OCI-LY3 (cell line): ENCODE results near the gene SCN9A.

Experiments used
- H2AFZ ChIP-seq: fragments of 200-600, 300-600 bp; shearing (Covaris generic); 2 replicates; pipeline ENCODE4 v1.6.0; 2014; ENCODE audit warnings: antibody characterized with exemption, low read depth, low read length
- H3K27ac ChIP-seq: fragments of 200-600, 300-600 bp; sonication (generic); 2 replicates; pipeline ENCODE4 v1.5.1; 2014; ENCODE audit warnings: mild to moderate bottlenecking, low read length, moderate library complexity, mixed read lengths
- H3K27me3 ChIP-seq: fragments of 200-600, 300-600 bp; sonication (generic); 2 replicates; pipeline ENCODE4 v1.6.1; 2014; ENCODE audit warnings: low read depth, low read length, mixed read lengths
- H3K36me3 ChIP-seq: fragments of 200-600, 300-600 bp; sonication (generic); replicated peaks from 2 replicates; pipeline ENCODE3; 2014; ENCODE audit warnings: low read depth, low read length, mixed read lengths
- H3K4me1 ChIP-seq: fragments of 300-600, 200-600 bp; sonication (generic); 2 replicates; pipeline ENCODE4 v1.6.1; 2014; ENCODE audit warnings: low read length, mixed read lengths
- H3K4me2 ChIP-seq: fragments of 200-600, 300-600 bp; sonication (generic); 2 replicates; pipeline ENCODE4 v1.6.1; 2014; ENCODE audit warnings: low read length, mixed read lengths
- H3K4me3 ChIP-seq: fragments of 300-600, 200-600 bp; sonication (generic); 2 replicates; pipeline ENCODE4 v1.5.1; 2014; ENCODE audit warnings: antibody characterized with exemption, mild to moderate bottlenecking, low read length, moderate library complexity
- H3K79me2 ChIP-seq: fragments of 300-600, 200-600 bp; shearing (Covaris generic); 2 replicates; pipeline ENCODE4 v1.6.1; 2014; ENCODE audit warnings: mild to moderate bottlenecking, low read length, mixed read lengths
- H3K9ac ChIP-seq: fragments of 300-600, 200-600 bp; shearing (Covaris generic); 2 replicates; pipeline ENCODE4 v1.6.0; 2014; ENCODE audit warnings: mild to moderate bottlenecking, low read length, moderate library complexity
- H3K9me3 ChIP-seq: fragments of 200-600, 300-600 bp; shearing (Covaris generic); 2 replicates; pipeline ENCODE4 v1.6.1; 2014; ENCODE audit warnings: low read length, mixed read lengths; ENCODE audit not compliant: insufficient read depth
- H4K20me1 ChIP-seq: fragments of 200-600, 300-600 bp; sonication (generic); 2 replicates; pipeline ENCODE4 v1.6.1; 2016; ENCODE audit warnings: low read length, mixed read lengths; ENCODE audit not compliant: insufficient read depth
- CTCF ChIP-seq: fragments of 200-600, 300-600 bp; sonication (generic); IDR thresholded peaks from 2 replicates; pipeline ENCODE4 v1.5.1; 2014; ENCODE audit warnings: antibody characterized with exemption, low read length, low read depth
- EZH2phosphoT487 ChIP-seq: fragments of 200-600 bp; shearing (Covaris generic); IDR thresholded peaks from 2 replicates; pipeline ENCODE4 v1.6.1; 2018; ENCODE audit warnings: antibody characterized with exemption, mixed run types, low read depth

SCN9A gene

GRCh38 chr2:166173263-166173662 lies 202.5 kb downstream of the SCN9A start:
- Histone ChIP-seq H3K4me2 (no peak overlapping the region), H3K79me2 (no peaks in the 10 kb centered on the region), H3K4me1 (no peaks in the 10 kb centered on the region), H2AFZ (no peak overlapping the region), H3K4me3 (no peak overlapping the region), H3K9ac (no peak overlapping the region), H3K27ac (no peak overlapping the region), H3K36me3 (no peaks in the 10 kb centered on the region), H3K9me3 (no peaks in the 10 kb centered on the region), H4K20me1 (no peaks in the 10 kb centered on the region), H3K27me3 (no peaks in the 10 kb centered on the region)
- TF ChIP-seq CTCF (no peak), EZH2phosphoT487 (no peak)

GRCh38 chr2:166171216-166171615 lies 204.5 kb downstream of the SCN9A start:
- no peaks in the 10 kb centered on the region for H3K36me3 ChIP-seq
- TF ChIP-seq EZH2phosphoT487 (no peak), CTCF (no peak)
- no peaks in the 10 kb centered on the region for H3K79me2 ChIP-seq
- no peak overlapping the region for H3K4me3 ChIP-seq
- H3K9ac ChIP-seq, result no peak overlapping the region
- H3K4me2 ChIP-seq, result no peak overlapping the region
- H3K9me3 ChIP-seq, result no peaks in the 10 kb centered on the region
- no peaks in the 10 kb centered on the region for H3K4me1 ChIP-seq
- no peak overlapping the region for H3K27ac ChIP-seq
- no peak overlapping the region for H2AFZ ChIP-seq
- H4K20me1 ChIP-seq, result no peaks in the 10 kb centered on the region
- no peaks in the 10 kb centered on the region for H3K27me3 ChIP-seq

DNA sequence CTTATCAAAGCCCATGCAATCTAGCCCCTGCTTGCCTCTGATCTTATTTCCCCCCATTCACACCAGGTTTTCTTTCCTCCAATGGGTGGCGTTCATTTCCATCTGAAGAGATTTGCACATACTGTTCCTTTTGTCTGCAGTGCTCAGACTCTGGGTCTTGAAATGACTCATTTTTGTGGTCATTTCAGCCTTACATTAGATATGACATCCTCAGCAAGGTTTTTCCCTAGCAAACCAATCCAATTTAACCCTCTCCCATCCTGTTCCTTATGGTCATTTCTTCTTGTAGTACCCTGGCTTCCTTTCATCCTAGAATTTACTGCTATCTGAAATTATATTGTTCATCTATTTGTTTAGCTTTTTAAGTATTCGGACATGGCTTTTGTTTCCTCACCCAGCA lies 205.4 kb downstream of the SCN9A start:
- no peak for TF ChIP-seq CTCF
- TF ChIP-seq EZH2phosphoT487, result no peak
- H3K79me2 ChIP-seq, result no peaks in the 10 kb centered on the region
- no peak overlapping the region for H3K4me3 ChIP-seq
- H3K4me1 ChIP-seq, result no peaks in the 10 kb centered on the region
- H3K4me2 ChIP-seq, result no peak overlapping the region
- H3K27me3 ChIP-seq, result no peaks in the 10 kb centered on the region
- H2AFZ ChIP-seq, result no peak overlapping the region
- H3K27ac ChIP-seq, result no peak overlapping the region
- H3K9me3 ChIP-seq, result no peaks in the 10 kb centered on the region
- no peaks in the 10 kb centered on the region for H4K20me1 ChIP-seq
- no peaks in the 10 kb centered on the region for H3K36me3 ChIP-seq
- no peak overlapping the region for H3K9ac ChIP-seq

DNA sequence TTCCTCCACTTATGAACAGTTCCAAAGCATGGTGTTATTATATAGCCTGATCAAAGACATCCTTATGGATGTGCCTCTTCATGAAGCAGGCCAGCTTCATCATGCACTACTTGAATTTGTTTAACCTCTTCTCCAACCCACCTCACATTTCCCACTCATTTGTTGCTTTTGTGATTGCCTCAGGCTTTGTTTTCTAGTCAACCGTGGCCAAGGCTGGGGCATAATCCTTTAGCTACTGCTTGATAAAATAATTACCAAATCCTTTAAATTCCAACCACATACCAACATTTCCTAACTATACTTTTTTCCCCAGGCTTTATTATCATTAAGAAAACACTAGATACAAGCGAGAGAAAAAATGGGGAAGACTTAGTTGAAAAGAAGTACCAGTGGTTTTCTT lies 208.3 kb downstream of the SCN9A start:
- Histone ChIP-seq H3K27ac (no peak overlapping the region), H3K4me3 (no peak overlapping the region), H3K4me2 (no peak overlapping the region), H3K4me1 (no peaks in the 10 kb centered on the region), H2AFZ (no peak overlapping the region), H3K36me3 (no peaks in the 10 kb centered on the region), H3K9me3 (no peaks in the 10 kb centered on the region), H3K79me2 (no peaks in the 10 kb centered on the region), H3K27me3 (no peaks in the 10 kb centered on the region), H4K20me1 (no peaks in the 10 kb centered on the region), H3K9ac (no peak overlapping the region)
- TF ChIP-seq CTCF, result no peak
- TF ChIP-seq EZH2phosphoT487, result no peak
